Keratinocyte (primary cell): ENCODE data around the gene MRPL45. TPM values are rescaled to one million over a fixed set of nuclear protein-coding genes. Genes with fewer than 3 reads are reported as not detected.

Experiments
- DNase-seq: peaks from one replicate; pipeline ENCODE4 v3.0.0-alpha.2; 2011; ENCODE audit warnings: low read depth, missing footprints, low spot score
- FAIRE-seq: peaks from 2 replicates; lab custom pipeline; 2011; peaks lifted over from hg19 to GRCh38; lab: Jason Lieb, UNC
- H2AFZ ChIP-seq: 2 replicates; pipeline ENCODE4 v1.6.0; 2012; ENCODE audit warnings: low read length, control low read depth, inconsistent platforms; ENCODE audit not compliant: control insufficient read depth
- H3K27ac ChIP-seq: 2 replicates; pipeline ENCODE4 v1.5.1; 2011; ENCODE audit warnings: low read length; ENCODE audit not compliant: control insufficient read depth, insufficient read depth
- H3K27me3 ChIP-seq: 3 replicates; pipeline ENCODE4 v1.6.0; 2011; ENCODE audit warnings: low read length; ENCODE audit not compliant: control insufficient read depth, insufficient read depth; ENCODE audit errors: extremely low read depth
- H3K36me3 ChIP-seq, 2 experiments: 2 replicates in 1 of 2; 3 replicates in 1 of 2; pipeline ENCODE4 v1.5.1; 2011; ENCODE audit warnings: low read length in 2 of 2, mild to moderate bottlenecking in 1 of 2; ENCODE audit not compliant: control insufficient read depth in 2 of 2, insufficient read depth in 2 of 2; ENCODE audit errors: extremely low read depth in 1 of 2
- H3K4me1 ChIP-seq: 3 replicates; pipeline ENCODE4 v1.5.1; 2011; ENCODE audit warnings: low read length; ENCODE audit not compliant: control insufficient read depth, insufficient read depth; ENCODE audit errors: extremely low read depth
- H3K4me2 ChIP-seq: 3 replicates; pipeline ENCODE4 v1.6.0; 2011; ENCODE audit warnings: low read depth, low read length; ENCODE audit not compliant: control insufficient read depth, insufficient read depth; ENCODE audit errors: extremely low read depth
- H3K4me3 ChIP-seq, 3 experiments: fragments of 200-600 bp in 1 of 3; sonication (generic) in 1 of 3; 2 replicates in 2 of 3; 3 replicates in 1 of 3; pipeline ENCODE4 v1.5.1; 2011 to 2016; ENCODE audit warnings: low read length in 3 of 3, mild to moderate bottlenecking in 3 of 3, control low read depth in 2 of 3, inconsistent platforms in 1 of 3, low read depth in 1 of 3, mixed read lengths in 1 of 3, mixed run types in 1 of 3, moderate library complexity in 1 of 3; ENCODE audit not compliant: control insufficient read depth in 2 of 3, insufficient read depth in 2 of 3; ENCODE audit errors: extremely low read depth in 1 of 3
- H3K79me2 ChIP-seq: 2 replicates; pipeline ENCODE4 v1.6.0; 2012; ENCODE audit warnings: low read length; ENCODE audit not compliant: control insufficient read depth, insufficient read depth
- H3K9ac ChIP-seq: 3 replicates; pipeline ENCODE4 v1.6.0; 2011; ENCODE audit warnings: low read length; ENCODE audit not compliant: control insufficient read depth, insufficient read depth; ENCODE audit errors: extremely low read depth
- H3K9me1 ChIP-seq: 3 replicates; pipeline ENCODE4 v1.6.0; 2011; ENCODE audit warnings: low read length; ENCODE audit not compliant: control insufficient read depth, insufficient read depth; ENCODE audit errors: extremely low read depth
- H3K9me3 ChIP-seq: 2 replicates; pipeline ENCODE4 v1.5.1; 2012; ENCODE audit warnings: low read depth, low read length; ENCODE audit not compliant: control insufficient read depth
- H4K20me1 ChIP-seq: 3 replicates; pipeline ENCODE4 v1.6.0; 2011; ENCODE audit warnings: low read length; ENCODE audit not compliant: control insufficient read depth, insufficient read depth; ENCODE audit errors: extremely low read depth
- EZH2 ChIP-seq: IDR thresholded peaks from one replicate; pipeline ENCODE4 v1.6.1; 2012; ENCODE audit warnings: inconsistent platforms, mild to moderate bottlenecking, low read length, moderate library complexity
- dilution Hi-C: fragments of 300-500 bp; cut with MboI; formaldehyde crosslinking; loops from one replicate; pipeline ENCODE4 v1.7.0; 2020; ENCODE audit warnings: low sequenced_read_pairs; ENCODE audit not compliant: extremely low pct_ligation_motif_present
- polyA plus RNA-seq, 5 experiments: library from polyadenylated mRNA; depleted of rRNA in 3 of 5; stranded (reverse) in 3 of 5; stranded (forward) in 1 of 5; unstranded in 1 of 5; fragments of >200 nt; gene quantifications; 1 replicate in 1 of 5; 2 replicates in 3 of 5; 3 replicates in 1 of 5; pipeline versions ENCODE4 v1.2.1 to v1.2.3, GENCODE V29; 2011 to 2012; ENCODE audit warnings: missing spikeins in 2 of 5, low read depth in 1 of 5, low replicate concordance in 1 of 5
- TF ChIP-seq, protein P1 (sequence below), 3 experiments: IDR thresholded peaks in 1 of 3; conservative IDR thresholded peaks in 1 of 3; optimal IDR thresholded peaks in 1 of 3; 2 replicates in 2 of 3; 3 replicates in 1 of 3; pipeline versions ENCODE3 to v1.5.1; 2011; ENCODE audit warnings: low read length in 3 of 3, mild to moderate bottlenecking in 3 of 3, moderate library complexity in 2 of 3, control low read depth in 1 of 3, inconsistent platforms in 1 of 3; ENCODE audit not compliant: insufficient read depth in 2 of 3; ENCODE audit errors: extremely low read depth in 1 of 3

Gene MRPL45
- polyA plus RNA-seq, 1 donor (not counting 4 experiments of a cell fraction or from before 2014, with no cell fraction given) = 64.9 TPM

DNA sequence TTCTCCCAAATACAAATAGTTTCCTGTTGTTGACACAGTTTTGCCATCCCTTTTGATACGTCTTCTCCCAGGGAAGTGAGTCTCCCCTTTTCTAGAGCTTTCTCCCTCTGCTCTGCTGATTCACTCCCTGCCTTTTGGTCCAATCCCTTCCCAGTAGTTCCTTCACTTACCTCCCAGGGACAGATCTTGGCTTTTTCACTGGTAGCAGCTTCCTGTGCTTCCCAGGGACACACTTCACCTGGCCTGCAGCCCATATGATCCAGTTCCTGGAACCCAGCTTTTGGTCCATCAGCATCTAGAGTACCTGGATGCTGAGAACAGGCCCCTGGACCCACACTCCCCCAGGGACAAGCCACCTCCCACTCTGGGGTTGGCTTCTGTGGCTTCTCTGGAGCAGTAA lies 31.0 kb downstream of the MRPL45 start:
- peaks cover 0 to 9% of the 10 kb centered on the region in 2 experiments for H3K36me3 ChIP-seq
- H3K9me1 ChIP-seq = no peaks in the 10 kb centered on the region
- FAIRE-seq (no peak), DNase-seq (no peak)
- no peak for TF ChIP-seq EZH2
- TF ChIP-seq, protein P1, sequence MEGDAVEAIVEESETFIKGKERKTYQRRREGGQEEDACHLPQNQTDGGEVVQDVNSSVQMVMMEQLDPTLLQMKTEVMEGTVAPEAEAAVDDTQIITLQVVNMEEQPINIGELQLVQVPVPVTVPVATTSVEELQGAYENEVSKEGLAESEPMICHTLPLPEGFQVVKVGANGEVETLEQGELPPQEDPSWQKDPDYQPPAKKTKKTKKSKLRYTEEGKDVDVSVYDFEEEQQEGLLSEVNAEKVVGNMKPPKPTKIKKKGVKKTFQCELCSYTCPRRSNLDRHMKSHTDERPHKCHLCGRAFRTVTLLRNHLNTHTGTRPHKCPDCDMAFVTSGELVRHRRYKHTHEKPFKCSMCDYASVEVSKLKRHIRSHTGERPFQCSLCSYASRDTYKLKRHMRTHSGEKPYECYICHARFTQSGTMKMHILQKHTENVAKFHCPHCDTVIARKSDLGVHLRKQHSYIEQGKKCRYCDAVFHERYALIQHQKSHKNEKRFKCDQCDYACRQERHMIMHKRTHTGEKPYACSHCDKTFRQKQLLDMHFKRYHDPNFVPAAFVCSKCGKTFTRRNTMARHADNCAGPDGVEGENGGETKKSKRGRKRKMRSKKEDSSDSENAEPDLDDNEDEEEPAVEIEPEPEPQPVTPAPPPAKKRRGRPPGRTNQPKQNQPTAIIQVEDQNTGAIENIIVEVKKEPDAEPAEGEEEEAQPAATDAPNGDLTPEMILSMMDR (optimal IDR thresholded peaks at IDR 0.05 in 1 of 3, IDR thresholded peaks at IDR 0.05 in 1 of 3, conservative IDR thresholded peaks at IDR 0.05 in 1 of 3; ENCODE audit: extremely low read depth in 1 of 3, insufficient read depth in 2 of 3, low read length in 3 of 3) = no peak
- H3K4me2 ChIP-seq = no peak overlapping the region
- no peak overlapping the region for H3K4me3 ChIP-seq
- H3K27ac ChIP-seq = no peak overlapping the region
- H3K79me2 ChIP-seq = no peaks in the 10 kb centered on the region
- no peak overlapping the region for H3K9ac ChIP-seq
- no peaks in the 10 kb centered on the region for H4K20me1 ChIP-seq
- H3K9me3 ChIP-seq = no peaks in the 10 kb centered on the region
- H3K4me1 ChIP-seq = no peaks in the 10 kb centered on the region
- dilution Hi-C loops = no loop called here
- H2AFZ ChIP-seq = no peak overlapping the region
- H3K27me3 ChIP-seq = no peaks in the 10 kb centered on the region

DNA sequence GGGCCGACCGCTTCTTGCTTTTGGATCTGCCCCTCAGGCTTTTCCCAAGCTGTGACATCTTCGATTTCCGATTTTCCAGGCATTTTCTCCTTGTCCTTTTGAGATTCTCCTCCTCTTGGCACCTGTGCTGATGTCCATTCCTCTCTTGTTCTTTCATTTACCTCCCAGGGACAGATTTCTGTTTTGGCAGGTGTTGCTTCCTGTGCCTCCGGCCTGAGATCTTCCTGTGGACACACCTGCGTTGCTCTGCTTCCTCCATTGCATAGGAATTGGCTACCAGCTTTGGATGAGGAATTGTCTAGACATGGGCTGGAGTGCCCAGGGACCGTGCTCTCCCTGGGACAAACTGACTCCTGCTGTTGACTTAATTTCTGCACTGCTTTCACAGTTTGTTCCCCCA lies 31.7 kb downstream of the MRPL45 start:
- no peak overlapping the region for H3K9ac ChIP-seq
- H3K9me1 ChIP-seq = no peaks in the 10 kb centered on the region
- H3K79me2 ChIP-seq = no peaks in the 10 kb centered on the region
- no peak overlapping the region for H3K4me3 ChIP-seq
- H4K20me1 ChIP-seq = peaks cover 2% of the 10 kb centered on the region
- H3K4me2 ChIP-seq = no peak overlapping the region
- DNase-seq = no peak
- TF ChIP-seq, protein P1 (optimal IDR thresholded peaks at IDR 0.05 in 1 of 3, IDR thresholded peaks at IDR 0.05 in 1 of 3, conservative IDR thresholded peaks at IDR 0.05 in 1 of 3; ENCODE audit: extremely low read depth in 1 of 3, insufficient read depth in 2 of 3, low read length in 3 of 3) = no peak
- TF ChIP-seq EZH2 = no peak
- no peaks in the 10 kb centered on the region for H3K9me3 ChIP-seq
- H3K36me3 ChIP-seq = peaks cover 0 to 4% of the 10 kb centered on the region in 2 experiments
- no peak overlapping the region for H2AFZ ChIP-seq
- H3K4me1 ChIP-seq = no peaks in the 10 kb centered on the region
- dilution Hi-C loops = no loop called here
- no peak for FAIRE-seq
- no peaks in the 10 kb centered on the region for H3K27me3 ChIP-seq
- H3K27ac ChIP-seq = no peak overlapping the region
